Esophagus muscularis mucosa (tissue), 4 donors: ENCODE results near the gene TMCC3.

Experiments used
- CTCF ChIP-seq, 3 experiments: fragments of 200-600 bp in 2 of 3; fragments of 450-650 bp in 1 of 3; sonication (generic) in 2 of 3; IDR thresholded peaks; one replicate each; pipeline ENCODE4 v1.5.1; 2017 to 2019; ENCODE audit warnings: antibody characterized with exemption in 3 of 3, mild to moderate bottlenecking in 2 of 3, moderate library complexity in 1 of 3
- EP300 ChIP-seq: sonication (generic); formaldehyde crosslinking; IDR thresholded peaks from one replicate; pipeline ENCODE4 v1.6.1; 2017; ENCODE audit warnings: antibody characterized with exemption
- POLR2A ChIP-seq: fragments of 450-650 bp; IDR thresholded peaks from one replicate; pipeline ENCODE4 v1.6.1; 2017; ENCODE audit warnings: antibody characterized with exemption, moderate library complexity, mild to moderate bottlenecking, low read depth
- POLR2AphosphoS5 ChIP-seq, 2 donors: sonication (generic); formaldehyde crosslinking; IDR thresholded peaks; one replicate each; pipeline ENCODE4 v1.6.1; 2017; ENCODE audit warnings: antibody characterized with exemption in 2 of 2

- no peak for TF ChIP-seq CTCF (IDR thresholded peaks at IDR 0.05)
- TF ChIP-seq POLR2A = no peak
- no peak for TF ChIP-seq EP300
- TF ChIP-seq POLR2AphosphoS5 (IDR thresholded peaks at IDR 0.05) = peak in 1 of 2 donors; percentile 14
Observed at GRCh38 chr12:94615260-94616181, 34.8 kb downstream of the TMCC3 start.
